GM21619 (cell line): ENCODE data around the gene ZNF160.
"Not testable (repeated sequence)": the region's sequence is repeated elsewhere in the genome, so short reads cannot be mapped to it uniquely, and the experiment has no call there.

Source experiments
- ATAC-seq: cut with Tn5 transposase; IDR thresholded peaks from one replicate; pipeline ENCODE4 v1.9.1; 2021; ENCODE audit not compliant: unreplicated experiment

ZNF160 gene

DNA sequence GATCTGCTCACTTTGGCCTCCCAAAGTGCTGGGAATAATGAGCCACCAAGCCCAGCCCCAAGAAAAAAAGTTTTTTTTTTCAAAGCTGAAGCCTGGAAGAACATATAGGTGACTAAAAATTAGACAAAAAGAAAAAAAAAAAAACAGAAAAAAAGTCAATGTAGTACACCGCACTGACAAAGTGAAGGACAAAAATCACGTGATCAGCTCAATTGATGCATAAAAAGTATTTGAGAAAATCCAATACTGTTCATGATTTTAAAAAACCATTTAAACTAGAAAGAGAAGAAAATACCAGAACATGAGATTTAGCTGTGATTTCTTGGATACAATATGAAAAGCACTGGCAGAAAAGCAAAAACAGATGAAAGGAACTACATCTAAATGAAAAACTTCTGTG lies 69.2 kb downstream of the ZNF160 start:
- ATAC-seq = no peak

DNA sequence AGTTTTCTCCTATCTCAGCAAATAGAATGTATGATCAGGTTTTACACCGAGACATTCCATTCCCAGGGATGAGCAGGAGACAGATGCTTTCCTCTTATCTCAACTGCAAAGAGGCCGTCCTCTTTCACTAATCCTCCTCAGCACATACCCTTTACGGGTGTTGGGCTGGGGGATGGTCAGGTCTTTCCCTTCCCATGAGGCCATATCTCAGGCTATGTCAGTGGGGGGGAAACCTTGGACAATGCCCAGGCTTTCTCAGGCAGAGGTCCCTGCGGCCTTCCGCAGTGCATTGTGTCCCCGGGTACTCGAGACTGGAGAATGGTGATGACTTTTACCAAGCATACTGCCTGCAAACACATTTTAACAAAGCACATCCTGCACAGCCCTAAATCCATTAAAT lies 74.9 kb downstream of the ZNF160 start:
- not testable (repeated sequence) for ATAC-seq

DNA sequence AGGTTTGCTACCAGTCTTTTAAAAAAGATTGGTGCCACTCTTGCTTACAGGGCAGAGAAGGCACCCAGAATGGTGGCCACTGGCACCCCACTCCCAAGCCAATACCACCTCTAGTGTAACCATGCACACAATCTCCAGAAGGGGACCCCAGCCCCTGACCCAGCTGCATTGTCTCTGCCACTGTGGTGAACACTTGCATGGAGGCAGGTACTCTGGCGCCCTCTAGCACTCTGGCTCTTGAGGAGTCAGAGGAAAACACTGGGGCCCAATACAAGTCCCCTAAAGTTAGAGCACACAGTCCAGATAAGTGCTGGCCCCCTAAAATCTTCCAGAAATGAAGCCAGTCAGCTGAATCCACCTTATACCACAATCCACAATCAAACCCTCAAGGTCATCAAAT lies 83.5 kb downstream of the ZNF160 start:
- ATAC-seq = no peak
